NCI-H1694 (cell line): ENCODE data around the gene TUBAL3.
"Not testable (repeated sequence)": the region's sequence is repeated elsewhere in the genome, so short reads cannot be mapped to it uniquely, and the experiment has no call there.

ENCODE experiments used
- DNase-seq: peaks from one replicate; lab custom pipeline; 2025; lab: John Stamatoyannopoulos, UW

Gene TUBAL3

GRCh38 chr10:5379202-5379601 lies 25.4 kb downstream of the TUBAL3 start:
- not testable (repeated sequence) for DNase-seq

- no peak for DNase-seq
Measured at GRCh38 chr10:5376450-5376849, 28.2 kb downstream of the TUBAL3 start.

- no peak for DNase-seq
Measured at GRCh38 chr10:5373891-5374611, 30.6 kb downstream of the TUBAL3 start.

DNA sequence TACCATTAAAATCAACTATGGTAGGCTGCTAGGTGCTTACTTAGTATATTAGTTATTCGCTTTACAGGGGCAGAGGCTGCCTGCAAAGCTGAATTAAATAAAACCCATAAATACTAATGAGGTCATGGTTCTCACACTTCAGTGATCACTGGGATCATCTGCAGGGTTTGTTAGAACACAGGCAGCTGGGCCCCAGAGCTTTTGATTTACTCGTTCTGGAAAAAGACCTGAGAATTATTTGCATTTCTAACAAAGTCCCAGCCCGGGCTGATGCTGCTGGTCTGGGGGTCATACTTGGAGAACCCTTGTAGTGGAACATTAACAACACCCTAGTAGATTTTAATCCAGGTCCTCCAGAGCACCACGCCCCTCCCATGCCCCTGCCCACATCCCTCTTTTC lies 31.3 kb downstream of the TUBAL3 start:
- no peak for DNase-seq

- no peak for DNase-seq
Measured at GRCh38 chr10:5370493-5371352, 33.9 kb downstream of the TUBAL3 start.

DNA sequence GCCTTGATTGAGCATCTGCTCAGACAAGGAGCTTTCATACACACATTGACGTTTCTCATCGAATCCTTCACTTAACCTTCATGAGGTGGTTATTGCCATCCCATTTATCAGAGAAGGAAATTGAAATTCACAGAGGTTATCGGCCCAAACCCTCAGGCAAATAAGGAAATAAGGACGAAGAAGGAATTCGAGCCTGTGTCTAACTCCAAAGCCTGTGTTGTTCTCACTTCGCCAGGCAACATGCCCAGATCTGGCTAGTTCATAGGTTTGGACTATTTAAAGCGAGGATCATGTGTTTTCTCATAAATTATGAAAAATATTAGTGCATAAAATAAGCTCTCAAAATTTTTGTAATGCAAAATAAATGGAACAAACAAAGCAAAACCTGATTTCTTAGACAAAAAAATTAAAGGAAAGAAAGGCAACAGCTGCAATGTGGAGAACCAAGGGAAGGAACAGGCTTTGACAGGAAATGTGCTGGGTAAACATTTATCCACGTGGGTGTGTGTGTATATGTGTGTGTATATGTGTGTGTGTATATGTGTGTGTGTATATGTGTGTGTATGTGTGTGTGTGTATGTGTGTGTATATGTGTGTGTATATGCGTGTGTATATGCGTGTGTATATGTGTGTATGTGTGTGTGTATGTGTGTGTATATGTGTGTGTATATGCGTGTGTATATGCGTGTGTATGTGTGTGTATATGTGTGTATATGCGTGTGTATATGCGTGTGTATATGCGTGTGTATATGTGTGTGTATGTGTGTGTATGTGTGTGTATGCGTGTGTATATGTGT lies 35.1 kb downstream of the TUBAL3 start:
- DNase-seq, result no peak

DNA sequence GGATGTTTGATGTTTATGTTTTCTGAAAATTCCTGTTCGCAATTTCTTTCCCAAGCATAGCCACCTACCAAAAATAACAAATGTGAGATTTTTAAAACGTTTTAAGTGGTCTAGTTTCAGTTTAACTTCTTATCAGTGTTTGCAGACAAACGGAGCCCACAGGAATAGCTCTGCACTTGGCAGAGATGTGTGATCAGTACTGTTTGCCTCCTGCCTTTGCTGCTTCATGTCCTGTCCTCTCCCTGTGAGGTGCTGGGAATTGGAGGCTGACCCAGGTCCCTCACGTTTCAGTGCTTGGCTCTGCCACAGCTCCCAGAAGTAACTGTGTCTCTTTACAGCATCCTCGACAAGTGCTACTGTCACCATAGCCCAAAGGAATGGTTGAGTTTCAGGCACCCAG lies 38.7 kb downstream of the TUBAL3 start:
- DNase-seq, result no peak

GRCh38 chr10:5364890-5365338 lies 39.7 kb downstream of the TUBAL3 start, which contains the start of gene UCN3:
TSS of gene UCN3 (plus strand) at chr10:5364966. CDS start at chr10:5373721, 8,755 bp downstream.
- no peak for DNase-seq

DNA sequence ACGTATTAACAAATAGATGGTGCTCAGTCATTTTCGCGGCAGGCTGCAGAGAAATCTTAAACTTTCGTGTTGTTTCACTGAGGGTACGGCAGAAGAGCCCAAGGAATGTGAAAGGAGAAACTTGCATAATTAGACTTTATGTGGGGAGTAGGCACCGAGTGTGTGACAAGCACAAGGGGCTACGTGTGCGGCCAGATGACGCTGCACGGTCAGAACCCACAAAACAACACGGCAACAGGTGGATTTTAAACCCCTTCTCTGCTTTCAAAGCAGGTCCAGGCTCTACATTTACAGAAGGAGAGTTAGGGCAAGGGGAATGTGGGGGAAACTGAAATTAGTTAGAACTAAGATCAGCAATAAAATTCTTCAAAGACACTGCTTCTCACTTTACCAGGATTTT lies 40.3 kb downstream of the TUBAL3 start:
- no peak for DNase-seq

- no peak for DNase-seq
Measured at GRCh38 chr10:5362873-5363272, 41.8 kb downstream of the TUBAL3 start.

GRCh38 chr10:5361966-5362365 lies 42.7 kb downstream of the TUBAL3 start:
- no peak for DNase-seq

- DNase-seq, result no peak
Measured at GRCh38 chr10:5360318-5360915, 44.2 kb downstream of the TUBAL3 start.

- no peak for DNase-seq
Measured at GRCh38 chr10:5356302-5356763, 48.3 kb downstream of the TUBAL3 start.

DNA sequence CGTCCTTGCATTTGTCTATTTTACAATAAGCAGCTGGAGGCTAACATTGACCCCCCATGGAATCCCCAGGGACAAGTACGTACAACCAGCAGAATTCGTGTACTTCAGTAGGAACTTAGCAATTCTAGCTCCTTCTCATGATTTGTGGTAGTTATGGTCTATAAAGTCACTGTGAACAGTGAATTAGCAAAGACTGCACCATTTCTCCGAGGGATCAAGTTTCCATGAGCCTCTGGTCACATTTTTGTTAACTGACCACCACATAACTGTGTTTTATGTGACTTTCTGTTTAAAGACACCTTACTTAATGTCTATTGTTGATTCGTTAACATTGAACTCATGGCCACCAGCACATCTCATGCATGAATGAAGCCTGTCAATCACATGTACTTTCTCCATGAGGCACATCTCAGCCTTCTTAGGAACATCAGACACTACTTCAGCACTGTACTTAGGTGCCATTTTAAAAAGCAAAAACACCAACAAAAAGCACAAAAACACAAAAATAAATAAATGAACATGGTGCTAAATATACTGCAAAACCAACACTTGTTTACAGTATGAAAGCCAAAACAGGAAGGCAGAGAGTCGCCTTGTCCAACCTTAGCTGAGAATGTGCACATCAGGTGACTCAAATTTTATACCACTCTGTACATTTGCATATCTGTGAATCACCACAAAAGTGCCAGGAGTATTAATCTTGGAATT lies 48.9 kb downstream of the TUBAL3 start:
- no peak for DNase-seq

DNA sequence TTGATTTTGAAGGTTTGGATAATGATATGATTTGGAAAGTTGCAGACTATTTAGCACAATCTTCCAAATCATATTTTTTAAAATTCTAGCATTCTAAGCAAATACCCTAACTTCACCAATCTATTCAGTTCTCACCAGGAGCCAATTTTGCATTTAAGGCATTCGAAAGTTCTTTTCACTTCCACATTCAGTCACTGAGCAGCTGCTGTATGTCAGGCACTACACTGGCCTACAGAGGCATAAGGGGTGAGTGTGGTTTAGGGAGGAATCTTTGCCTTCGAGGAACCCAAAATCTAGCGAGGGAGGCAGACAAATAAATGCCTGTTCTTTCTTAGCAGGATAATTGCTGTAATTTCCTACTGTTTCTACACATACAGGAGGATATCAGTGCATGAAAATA lies 50.6 kb downstream of the TUBAL3 start:
- no peak for DNase-seq

- no peak for DNase-seq
Measured at GRCh38 chr10:5349362-5349761, 55.3 kb downstream of the TUBAL3 start.

DNA sequence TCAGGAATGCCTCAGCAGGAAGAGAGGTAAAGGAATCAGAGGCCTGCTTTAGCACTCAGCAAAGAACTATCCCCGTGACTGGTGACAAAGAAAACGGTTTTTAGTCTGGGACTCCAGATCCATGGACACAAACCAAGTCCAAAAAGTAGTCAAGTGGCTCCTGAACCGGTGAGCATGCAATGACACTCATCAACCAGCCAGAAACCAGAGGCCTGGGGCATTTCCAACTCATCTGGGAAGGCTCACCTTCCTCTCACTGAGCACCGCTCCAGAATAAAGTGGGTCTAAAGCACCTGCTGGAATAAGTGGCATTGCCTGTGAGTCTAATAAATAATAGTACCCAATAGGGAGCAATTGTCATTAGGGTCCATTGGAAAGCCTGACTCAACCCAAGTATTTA lies 57.7 kb downstream of the TUBAL3 start:
- DNase-seq, result no peak

GRCh38 chr10:5344746-5345145 lies 59.9 kb downstream of the TUBAL3 start:
- no peak for DNase-seq

DNA sequence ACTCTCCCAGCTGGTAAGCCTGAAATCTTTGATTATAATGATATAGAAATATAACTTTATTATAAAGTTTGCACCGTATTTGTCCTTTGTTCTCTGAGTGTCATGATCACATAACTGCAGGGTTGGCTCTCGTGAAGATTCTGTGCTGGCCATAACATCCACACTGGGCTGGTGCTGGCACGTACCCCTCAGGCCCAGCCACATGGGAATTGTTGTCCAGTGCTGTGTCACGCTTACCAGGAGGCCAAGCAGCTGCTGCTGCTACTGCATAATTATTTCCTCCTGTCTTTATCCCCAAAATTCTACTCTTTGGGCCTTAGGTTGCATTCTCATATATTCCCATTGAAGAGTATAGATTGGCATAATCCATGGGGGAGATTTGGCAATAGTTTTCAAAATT lies 60.6 kb downstream of the TUBAL3 start:
- no peak for DNase-seq

DNA sequence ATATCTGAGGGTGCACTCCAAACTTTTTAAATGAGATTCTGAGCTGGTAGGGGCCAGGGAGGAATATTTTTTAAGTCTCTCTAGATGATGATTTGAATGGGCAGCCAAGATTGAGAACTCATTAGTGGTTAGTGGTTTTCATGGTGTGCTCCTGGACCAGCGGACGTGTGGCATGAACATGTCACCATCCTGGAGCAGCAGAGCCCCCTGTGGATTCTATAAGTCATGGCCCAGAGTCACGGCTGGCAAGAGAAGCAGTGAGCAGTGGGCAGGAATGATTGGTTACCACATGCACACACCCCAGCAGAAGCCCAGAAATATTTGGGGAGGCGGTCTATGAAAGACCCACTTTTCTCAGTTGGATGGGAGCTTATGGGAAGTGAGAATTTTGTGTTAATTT lies 61.1 kb downstream of the TUBAL3 start:
- DNase-seq, result no peak
